Peyer's patch (tissue), 4 donors: Measurements from ENCODE around the gene SPTB.

Experiments
- POLR2A ChIP-seq, 2 donors: fragments of 450-650 bp; IDR thresholded peaks; one replicate each; pipeline ENCODE4 v1.5.1; 2017; ENCODE audit warnings: antibody characterized with exemption in 2 of 2, mild to moderate bottlenecking in 2 of 2, moderate library complexity in 2 of 2
- TF ChIP-seq, protein P1 (sequence below), 6 experiments: fragments of 450-650 bp in 4 of 6; fragments of 200-600 bp in 2 of 6; sonication (generic) in 1 of 6; IDR thresholded peaks; one replicate each; pipeline ENCODE4 v1.5.1; 2017 to 2019; ENCODE audit warnings: antibody characterized with exemption in 6 of 6, mild to moderate bottlenecking in 3 of 6, moderate library complexity in 1 of 6

DNA sequence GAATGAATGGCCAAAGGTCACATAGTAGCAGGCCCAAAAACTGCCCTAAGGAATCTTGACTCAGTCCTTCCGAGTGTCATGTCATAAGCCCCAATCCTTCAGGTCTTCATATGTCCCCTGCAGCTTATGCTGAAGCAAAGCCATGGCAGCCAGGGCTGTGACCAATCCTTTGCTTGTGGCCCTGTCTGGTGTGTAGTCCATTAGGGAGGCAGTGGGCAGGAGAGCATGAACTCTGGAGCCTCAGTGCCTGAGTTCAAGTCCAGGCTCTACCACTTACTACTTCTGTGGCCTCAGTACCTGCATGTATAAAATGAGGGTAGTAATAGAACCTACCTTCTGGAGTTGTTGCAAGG, 155.2 kb downstream of the SPTB start:
- TF ChIP-seq, protein P1, sequence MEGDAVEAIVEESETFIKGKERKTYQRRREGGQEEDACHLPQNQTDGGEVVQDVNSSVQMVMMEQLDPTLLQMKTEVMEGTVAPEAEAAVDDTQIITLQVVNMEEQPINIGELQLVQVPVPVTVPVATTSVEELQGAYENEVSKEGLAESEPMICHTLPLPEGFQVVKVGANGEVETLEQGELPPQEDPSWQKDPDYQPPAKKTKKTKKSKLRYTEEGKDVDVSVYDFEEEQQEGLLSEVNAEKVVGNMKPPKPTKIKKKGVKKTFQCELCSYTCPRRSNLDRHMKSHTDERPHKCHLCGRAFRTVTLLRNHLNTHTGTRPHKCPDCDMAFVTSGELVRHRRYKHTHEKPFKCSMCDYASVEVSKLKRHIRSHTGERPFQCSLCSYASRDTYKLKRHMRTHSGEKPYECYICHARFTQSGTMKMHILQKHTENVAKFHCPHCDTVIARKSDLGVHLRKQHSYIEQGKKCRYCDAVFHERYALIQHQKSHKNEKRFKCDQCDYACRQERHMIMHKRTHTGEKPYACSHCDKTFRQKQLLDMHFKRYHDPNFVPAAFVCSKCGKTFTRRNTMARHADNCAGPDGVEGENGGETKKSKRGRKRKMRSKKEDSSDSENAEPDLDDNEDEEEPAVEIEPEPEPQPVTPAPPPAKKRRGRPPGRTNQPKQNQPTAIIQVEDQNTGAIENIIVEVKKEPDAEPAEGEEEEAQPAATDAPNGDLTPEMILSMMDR (IDR thresholded peaks at IDR 0.05): no peak
- no peak for TF ChIP-seq POLR2A (IDR thresholded peaks at IDR 0.05)
